DLD1 (cell line): Measurements from ENCODE around the gene GAS7.

Experiments used
- in situ Hi-C: cut with HindIII; loops from 2 replicates; pipeline ENCODE4 v1.10.0; 2017; ENCODE audit warnings: low sequenced_read_pairs

The GAS7 gene

DNA sequence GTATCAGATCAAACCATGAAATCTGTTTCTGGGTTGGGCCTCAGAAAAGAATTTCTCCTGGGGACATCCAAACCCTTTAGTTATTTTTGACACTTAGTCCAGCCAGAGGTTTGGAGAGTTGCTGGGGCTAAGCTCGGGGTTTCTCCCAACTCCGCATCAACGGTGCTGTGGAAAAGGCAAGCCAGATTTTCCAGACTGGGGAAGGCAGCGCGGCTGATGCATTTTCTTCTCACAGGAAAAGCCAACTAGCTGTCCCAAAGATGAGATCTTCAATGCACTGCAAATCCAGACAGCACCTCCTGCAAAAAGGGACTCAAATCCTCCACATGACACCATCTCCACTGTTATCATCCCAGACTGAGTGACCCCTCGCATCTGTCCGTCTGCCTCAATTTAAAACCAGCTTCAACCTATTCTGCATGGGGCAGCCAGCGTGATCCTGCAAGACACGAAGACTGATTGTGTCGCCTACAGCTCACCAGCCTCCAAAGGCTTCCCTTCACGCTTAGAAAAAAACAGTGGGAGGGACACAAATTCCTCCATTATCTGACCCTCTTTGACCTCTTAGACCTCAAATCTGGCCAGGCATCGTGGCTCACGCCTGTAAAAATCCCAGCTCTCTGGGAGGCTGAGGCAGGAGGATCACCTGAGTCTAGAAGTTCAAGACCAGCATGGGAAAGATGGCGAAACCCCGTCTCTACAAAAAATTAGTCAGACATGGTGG, 62.0 kb downstream of the GAS7 start:
- in situ Hi-C loops, result no loop called here

DNA sequence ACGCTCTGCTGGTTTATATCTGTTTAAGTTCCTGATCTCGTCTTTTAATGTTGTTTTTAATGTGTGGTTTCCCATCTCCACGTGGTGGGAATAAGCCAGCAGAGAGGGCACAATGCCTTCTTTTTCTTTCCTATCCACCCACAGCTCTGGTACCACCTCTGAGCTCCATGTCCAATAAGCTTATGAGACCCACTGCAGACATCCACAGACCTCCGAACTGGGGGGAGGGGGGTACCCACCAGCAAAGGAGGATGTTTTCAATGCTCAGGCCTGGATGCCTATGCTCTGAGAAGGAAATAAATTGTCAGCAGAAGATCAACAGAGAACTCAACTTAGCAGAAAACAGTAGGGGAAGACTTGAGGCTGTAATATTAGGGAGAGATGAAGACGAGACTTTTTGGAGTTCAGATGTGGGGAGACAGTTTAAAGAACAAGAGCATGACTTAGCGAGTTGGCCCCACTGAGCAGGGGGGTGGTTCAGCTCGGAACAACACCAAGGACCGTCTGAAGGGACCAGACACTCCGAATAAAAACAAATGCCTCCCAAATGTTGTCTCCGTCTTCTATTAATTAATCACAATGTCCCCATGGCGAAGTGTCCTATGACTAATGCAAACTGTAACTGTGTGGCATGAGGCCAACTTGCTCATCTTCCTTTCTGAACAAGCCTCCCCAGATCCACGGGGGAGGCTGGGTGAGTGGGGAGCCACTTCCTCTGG, 62.7 kb downstream of the GAS7 start:
- in situ Hi-C loops, result no loop called here

DNA sequence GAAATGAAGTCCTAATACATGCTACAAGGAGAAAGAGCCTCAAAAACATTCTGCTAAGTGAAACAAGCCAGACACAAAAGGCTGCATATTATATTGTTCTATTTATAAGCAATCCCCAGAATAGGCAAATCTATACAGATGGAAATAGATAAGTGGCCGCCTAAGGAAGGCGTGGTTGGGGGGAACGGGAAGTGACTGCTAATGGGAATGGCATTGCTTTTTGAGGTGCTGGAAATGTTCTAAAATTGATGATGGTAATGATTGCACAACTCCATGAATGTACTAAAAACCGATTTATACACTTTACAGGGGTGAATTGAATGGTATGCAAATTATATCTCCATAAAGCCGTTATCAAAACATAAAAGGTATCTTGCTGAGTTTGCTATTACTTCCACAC, 67.7 kb downstream of the GAS7 start:
- in situ Hi-C loops, result no loop called here

DNA sequence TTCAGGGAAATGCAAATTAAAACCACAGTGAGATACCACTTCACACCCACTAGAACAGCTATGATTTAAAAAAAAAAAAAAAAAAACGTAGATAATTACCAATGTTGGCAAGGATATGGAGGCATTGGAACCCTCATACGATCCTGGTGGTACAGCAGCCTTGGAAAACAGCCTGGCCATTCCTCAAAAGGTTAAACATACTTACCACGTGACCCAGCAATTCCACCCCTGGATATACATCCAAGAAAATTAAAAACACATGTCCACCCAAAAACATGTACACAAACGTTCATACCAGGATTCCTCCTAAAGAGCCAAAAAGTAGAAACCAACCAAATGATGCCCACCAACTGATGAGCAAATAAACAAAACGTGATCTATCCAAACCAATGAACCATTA, 68.1 kb downstream of the GAS7 start:
- in situ Hi-C loops, result no loop called here

DNA sequence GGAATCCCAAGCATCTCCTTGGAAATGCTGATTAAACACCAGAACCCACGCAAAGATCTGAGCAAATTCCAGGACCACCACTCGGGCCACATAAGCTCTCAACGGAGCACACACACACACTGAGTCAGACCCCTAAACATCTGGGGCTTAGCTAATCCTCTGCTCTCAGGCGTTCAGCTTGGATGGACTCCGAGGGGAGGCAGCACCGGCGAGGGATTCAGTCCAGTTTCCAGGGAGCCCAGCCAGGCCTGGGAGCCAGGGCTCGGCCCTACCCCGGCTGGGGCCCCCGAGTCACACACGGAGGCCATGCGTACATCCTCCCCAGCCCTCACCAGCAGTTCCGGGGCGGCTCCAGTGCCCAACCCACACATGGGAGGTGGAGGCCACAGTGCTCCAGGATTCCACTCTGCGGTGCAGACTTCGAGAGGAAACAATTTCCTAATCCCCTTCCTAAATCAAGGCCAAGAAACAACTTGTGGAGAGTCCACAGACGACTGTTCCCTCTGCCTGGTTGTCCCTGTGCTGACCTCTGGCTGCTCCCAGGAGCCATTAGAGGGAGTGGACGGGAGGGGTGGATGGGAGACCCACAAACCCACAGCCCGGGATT, 70.5 kb downstream of the GAS7 start:
- in situ Hi-C loops, result no loop called here

DNA sequence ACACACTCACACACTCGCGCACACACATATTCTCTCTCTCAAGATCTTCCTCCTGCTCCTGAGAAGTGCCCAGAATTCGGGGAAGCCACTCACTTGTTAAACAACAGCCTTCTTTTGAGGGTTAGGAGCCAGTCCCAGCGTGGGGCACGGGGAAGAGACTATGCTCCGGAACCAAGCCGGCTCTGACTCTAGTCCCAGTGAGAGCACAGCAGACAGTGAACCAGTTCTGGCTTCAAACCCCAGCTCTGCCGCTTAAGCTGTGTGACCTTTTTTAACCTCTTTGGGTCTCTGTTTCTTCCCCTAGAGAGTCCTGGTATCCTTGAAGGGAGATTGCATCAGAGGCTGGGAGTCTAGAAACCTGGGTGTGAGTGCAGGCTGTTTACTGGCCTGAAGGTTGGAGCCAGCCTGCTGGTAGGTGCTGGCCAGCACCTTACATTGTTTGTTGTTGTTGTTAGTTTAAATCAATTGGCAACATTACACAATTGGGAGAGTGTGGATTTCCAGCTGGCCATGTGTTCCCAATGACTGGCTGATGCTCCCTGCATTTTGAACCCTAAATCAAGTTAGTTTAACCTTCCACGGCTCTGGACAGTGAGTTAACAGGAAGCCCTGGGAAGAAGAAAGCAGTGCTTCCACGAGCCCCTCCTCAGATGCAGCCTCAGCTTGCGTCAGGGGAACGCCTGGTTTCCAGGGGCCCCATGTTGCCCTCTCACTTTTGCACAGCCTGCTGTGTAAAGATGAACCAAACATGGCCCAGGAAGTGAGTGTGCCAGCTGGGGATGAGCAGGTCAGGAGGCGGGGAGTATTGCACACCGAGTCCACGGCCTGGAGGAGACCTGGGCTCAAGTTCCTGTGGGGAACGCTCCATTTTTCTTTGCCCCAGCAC, 71.5 kb downstream of the GAS7 start:
- in situ Hi-C loops, result no loop called here

DNA sequence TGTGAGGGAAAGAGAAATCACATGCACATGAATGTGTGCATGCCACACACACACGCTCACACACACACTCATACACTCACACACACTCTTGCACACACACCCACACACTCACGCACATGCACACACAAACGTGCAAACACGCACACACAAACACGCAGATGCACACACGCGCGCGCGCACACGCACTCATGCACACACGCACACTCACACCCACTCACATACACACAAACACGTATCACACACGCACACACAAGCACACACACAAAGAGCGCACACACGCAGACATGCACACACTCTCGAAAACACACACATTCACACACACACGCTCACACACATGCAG, 72.2 kb downstream of the GAS7 start:
- in situ Hi-C loops, result no loop called here

DNA sequence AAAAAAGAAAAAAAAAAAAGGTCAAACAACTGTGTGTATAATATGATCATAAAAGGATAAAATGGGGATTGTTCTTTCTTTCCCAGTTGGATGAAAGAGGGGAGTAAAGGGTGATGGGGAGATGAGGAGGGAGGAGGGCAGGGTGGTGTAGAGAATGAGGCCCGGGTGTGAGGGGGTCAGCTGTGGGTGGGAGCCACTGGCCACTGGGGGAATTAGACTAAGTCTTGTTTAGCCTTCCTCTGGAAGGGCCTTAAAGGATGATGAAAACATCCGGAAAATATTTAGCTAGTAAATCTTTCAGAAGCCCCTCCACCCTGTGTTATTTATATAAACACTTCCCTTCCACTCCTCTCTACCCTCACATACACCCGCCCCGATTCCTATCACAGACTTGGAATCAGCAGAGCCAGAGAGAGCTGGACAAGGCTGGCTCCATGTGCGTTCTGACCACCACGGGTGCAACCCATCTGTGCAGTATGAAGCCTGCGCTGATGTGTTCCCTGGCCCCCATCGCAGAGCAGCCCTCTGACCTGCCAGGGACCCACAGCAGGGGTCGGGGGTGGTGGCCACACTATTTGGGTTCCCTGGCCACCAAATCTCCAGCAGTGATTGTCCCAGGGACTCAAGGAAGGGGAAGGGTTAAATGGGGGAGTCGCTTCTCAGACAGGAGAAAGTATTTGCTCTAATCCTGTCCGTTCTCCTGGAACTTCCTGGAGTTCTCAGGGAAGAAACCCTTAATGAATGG, 72.7 kb downstream of the GAS7 start:
- in situ Hi-C loops, result no loop called here

DNA sequence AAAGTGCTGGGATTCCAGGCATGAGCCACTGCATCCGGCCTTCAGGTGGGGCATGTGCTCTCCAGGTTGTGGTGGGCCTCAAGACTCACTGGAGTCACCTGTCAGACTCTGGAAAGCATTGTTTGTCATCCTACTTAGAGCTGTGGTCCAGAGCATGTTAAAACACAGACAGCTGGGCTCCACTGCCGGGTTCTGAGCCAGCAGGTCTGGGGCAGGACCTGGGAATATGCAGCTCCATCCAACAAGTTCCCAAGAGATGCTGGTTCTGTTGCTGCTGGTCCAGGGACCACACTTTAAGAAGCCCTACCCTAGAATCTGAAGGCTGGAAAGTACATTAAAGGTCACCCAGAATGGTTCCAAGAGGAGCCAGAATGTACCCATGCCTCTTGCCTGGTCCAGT, 75.3 kb downstream of the GAS7 start:
- in situ Hi-C loops, result no loop called here

DNA sequence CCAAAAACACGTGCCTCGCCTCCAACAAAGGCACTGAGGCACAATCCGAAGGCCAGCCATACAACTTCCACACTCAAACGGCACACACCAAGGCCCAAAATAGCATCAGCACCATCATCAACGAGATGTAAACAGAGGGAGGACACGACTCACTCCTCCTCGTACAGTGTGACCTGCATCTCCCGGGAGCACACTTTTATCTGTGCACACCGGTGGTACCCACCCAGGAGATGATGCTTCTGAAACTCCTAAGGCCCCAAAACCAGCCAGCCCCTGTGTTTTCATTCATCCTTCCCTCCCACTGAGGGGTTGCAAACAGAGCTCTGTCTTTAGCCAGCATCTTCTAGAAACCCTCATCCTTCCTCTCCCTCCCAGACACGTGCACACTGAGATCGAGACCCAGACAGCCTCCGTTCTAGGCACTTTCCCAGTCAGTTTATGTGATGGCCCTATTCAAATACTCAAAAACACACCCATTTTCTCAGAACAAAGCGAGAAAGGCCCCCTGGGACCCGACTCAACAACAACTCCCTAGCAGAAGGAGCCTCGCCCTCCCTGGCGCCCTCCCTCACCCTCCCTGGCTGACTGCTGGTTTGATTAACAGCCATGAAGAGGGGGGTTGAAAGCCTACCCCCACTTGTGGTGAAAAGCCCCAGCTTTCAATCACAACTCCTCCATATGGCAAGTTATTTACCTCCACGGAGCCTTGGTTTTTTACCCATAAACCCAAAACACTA, 76.3 kb downstream of the GAS7 start:
- in situ Hi-C loops, result no loop called here

DNA sequence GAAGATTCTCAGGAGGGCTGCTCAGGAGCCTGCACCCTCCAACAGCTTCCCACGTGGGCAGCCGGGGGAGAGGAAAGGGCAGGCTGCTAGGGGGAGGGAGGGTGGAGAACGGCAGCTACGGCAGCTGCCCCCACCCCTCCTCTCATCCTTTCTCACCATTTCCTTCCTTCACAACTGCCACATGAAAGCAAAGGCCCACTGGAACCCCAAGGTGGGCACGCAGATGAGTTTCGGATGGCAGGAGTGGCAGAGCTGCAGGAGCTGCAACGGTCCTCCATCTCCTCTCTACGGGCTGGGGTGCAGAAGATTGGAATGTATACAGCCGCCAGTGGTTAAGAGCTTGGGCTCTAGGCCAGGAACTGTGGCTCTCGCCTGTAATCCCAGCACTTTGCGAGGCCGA, 77.7 kb downstream of the GAS7 start:
- in situ Hi-C loops, result no loop called here

DNA sequence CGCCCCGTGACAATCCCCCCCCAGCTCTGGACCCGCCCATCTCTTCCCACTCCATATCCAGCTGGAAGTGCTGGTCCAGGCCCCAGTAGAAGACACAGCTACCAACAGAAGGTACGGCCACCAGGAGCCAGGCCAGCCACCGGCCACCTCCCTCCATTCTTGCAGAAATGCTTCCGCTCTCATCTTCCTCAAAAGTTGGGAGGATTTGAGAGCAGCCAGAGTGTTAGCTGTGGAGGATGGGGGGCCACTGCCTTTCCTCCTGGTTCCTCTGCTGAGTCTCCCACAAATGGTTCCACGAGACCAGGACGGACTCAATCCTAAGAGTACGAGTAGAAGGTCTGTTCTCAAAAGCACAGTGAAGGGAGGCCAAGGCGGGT, 78.3 kb downstream of the GAS7 start:
- in situ Hi-C loops, result no loop called here

DNA sequence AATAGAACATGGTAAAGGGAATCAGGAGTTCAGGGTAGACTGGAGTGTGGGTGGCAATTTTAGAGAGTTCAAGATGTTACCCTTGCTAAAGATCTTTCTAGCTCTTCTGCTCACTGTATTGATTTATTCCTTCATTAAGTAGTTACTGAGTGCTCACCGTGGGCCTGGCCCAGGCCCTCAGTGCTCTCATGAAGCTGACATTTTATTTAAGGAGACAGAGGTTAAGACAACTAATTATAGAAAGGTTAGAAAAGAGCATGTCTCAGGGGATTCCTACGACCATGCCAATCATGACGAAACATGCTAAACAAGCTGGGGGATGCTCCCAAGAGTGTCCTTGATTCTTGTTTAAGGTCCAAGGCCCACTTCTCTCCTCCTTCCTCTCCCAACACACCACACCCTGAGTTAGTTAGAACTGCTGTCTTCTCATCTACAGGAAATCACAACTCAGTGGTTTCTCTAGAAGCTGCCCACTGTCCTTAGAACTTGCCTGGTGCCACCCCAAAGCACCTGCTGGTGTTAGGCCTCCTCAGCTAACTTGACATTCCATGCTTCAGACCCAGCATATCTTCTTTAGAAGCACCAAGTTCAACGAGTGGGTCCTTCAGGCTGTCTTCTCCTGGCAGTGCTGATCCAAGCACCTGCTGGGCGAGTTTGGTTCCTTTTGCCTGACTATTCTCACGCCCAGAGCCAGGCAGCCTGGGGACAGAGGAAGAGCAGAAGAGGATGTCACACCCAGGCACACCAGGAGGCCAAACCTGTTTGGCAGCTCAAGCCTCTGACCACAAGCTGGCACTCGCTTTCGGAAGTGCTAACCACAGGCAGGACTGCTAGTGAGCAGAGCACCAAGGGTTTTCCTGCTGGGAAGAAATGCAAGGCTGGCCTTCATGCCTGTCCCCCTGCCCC, 79.0 kb downstream of the GAS7 start:
- in situ Hi-C loops, result no loop called here

DNA sequence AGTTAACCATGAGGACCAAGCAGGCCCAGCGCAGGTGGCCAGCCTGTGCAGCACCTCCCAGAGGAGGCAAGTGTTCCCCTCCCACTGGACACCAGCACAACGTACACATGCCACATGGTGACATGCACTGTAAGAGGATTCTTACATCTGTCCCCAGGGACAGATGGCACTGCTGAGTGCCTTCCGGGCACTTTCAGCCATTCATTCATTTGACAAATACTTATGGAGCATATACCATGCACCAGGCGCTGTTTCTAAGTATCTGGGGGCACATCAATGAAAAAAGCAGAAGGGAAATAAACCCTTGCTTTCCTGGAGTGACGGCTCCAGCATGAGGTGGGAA, 79.6 kb downstream of the GAS7 start:
- in situ Hi-C loops, result no loop called here

DNA sequence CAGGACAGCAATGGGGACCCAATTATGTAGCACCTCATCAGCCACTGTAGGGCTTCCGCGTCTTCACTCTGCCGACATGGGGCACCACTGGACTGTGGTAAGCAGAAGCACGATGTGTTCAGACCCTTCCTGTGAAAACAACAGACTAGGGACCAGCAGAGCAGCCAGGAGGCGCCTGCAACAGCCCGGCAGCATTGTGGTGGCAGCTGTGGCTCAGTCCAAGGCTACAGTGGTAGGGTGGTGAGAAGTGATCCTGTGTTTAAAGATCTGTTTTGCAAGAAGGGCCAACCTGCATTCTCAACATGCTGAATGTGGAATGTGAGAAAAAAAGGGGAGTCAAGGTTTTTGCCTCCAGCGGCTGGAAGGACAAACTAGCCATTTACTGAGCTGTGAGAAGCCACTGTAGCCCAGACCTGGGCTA, 80.8 kb downstream of the GAS7 start:
- in situ Hi-C loops, result no loop called here

DNA sequence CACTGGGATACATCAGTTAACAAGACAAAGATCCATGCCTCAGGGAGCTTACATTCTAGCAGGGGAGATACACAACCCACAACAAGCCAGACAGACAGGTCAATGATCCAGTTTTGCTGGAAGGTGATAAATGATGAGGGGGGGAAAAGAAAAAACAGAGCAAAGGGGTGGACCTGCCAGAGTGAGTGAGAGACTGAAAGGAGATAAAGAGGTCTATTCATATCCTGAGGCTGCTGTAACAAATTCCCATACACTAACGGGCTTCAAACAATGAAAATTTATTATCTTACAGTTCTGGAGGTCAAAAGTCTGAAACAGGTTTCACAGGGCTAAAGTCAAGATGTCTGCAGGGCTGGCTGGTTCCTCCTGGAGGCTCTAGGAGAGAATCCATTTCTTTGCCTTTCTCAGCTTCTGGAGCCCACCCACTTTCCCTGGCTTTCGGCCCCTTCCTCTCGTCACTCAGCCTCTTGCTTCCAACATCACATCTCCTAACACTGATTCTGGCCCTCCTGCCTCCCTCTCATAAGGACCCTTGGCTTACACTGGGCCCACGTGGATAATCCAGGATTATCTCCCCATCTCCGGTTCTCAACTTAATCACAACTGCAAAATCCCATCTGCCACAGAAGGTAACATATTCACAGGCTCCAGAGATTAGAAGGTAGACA, 81.5 kb downstream of the GAS7 start:
- in situ Hi-C loops, result no loop called here

DNA sequence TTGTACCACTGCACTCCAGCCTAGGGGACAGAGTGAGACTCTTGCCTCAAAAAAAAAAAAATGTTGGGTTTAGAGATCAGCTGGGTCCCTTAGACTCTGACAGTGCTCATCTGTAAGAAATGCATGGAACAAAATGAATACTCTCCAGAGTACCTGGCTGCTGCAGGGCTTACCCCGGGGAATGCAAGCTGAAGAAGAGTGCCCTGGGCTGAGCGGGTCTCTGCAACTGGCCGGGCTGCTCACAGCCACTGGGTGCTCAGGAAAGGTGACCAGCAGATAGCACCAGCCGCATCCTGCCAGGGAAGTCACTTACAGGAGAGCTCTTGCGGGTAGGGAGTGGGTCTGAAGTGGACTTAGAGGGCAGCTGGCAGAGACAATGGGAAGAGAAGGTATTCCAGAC, 82.1 kb downstream of the GAS7 start:
- in situ Hi-C loops, result no loop called here

DNA sequence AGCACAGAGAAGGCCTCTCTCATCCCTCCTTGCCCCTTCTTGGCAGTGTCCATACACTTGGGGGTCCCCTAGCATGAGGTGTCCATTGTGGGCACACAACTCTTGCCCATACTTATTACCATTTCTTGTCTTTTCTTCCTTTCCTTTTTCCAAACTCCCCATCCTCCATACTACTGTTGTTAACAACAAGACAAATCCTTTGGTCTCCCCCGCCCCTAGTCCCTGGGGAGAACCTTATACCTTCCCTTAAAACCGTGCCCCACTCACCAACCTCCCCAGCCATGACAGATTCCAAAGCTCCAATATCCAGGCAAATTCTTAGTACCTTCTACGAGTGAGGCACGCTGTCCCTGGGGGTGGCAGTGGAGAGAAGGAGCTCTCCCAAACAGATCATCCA, 82.9 kb downstream of the GAS7 start:
- in situ Hi-C loops, result no loop called here
